GM12891 (cell line): ENCODE data around the gene RANBP17.

Experiments used
- POLR2A ChIP-seq: IDR thresholded peaks from 2 replicates; pipeline ENCODE4 v1.6.1; 2011; ENCODE audit warnings: low read depth, low read length, control low read depth
- POLR2AphosphoS5 ChIP-seq: IDR thresholded peaks from 2 replicates; pipeline ENCODE4 v1.6.1; 2011; ENCODE audit warnings: low read depth, low read length, control low read depth
- SPI1 ChIP-seq: IDR thresholded peaks from 2 replicates; pipeline ENCODE4 v1.6.1; 2011; ENCODE audit warnings: low read depth, low read length, control low read depth

GRCh38 chr5:171272996-171273970 is 411.5 kb downstream of the RANBP17 start:
- TF ChIP-seq SPI1 (no peak), POLR2A (no peak), POLR2AphosphoS5 (no peak)
